Skin of body (tissue), 2 donors: Measurements from ENCODE around the gene PARP4. TPM values are rescaled to one million over a fixed set of nuclear protein-coding genes. Genes with fewer than 3 reads are reported as not detected.
"Not testable (repeated sequence)": the region's sequence is repeated elsewhere in the genome, so short reads cannot be mapped to it uniquely, and the experiment has no call there.

Experiments
- DNase-seq: peaks from one replicate; lab custom pipeline; 2025; lab: John Stamatoyannopoulos, UW
- total RNA-seq: library from RNA; depleted of rRNA; stranded (reverse); fragments of >200 nt; gene quantifications from one replicate; pipeline ENCODE4 v1.2.3, GENCODE V29; 2014

The PARP4 gene
- total RNA-seq, 1 donor from 2014 or later, result 31.1 TPM

DNA sequence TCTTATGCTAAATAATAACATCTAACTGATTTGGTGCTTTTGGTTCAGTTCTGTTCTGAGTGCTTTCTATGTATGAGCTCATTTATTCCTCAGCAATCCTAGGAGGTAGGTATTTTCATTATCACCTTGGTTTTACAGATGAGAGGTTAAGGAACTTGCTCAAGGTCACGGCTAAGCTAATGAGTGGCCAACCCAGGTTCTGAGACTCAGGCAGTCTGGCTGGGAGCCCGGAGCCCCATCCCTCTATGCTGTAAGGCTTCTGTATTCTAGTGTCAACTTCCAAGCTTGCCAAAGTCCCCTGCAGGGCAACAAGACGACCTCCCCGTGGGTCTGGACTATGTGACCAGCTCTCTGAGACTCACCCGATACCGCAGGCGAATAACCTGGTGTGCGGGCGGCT is 60.5 kb downstream of the PARP4 start:
- DNase-seq, result no peak

DNA sequence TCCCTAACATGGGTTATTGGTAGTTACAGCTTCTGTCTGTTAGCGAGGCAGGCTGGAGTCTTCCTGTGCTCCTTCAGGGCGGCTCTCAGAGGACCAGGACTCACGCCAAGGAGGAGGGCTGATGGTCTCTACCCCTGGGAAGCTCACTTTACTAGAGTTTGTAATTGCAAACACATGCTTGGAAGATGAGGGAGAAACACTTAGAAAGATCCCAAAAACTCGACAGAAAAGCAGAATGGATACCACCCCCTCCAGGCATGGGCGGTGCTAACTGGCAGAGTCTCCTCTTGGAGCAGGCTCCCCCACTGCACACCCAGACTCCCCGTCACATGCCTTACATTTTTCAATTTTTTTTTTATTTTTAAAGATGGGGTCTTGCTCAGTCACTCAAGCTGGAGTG is 62.0 kb downstream of the PARP4 start:
- peak; percentile 54 for DNase-seq

DNA sequence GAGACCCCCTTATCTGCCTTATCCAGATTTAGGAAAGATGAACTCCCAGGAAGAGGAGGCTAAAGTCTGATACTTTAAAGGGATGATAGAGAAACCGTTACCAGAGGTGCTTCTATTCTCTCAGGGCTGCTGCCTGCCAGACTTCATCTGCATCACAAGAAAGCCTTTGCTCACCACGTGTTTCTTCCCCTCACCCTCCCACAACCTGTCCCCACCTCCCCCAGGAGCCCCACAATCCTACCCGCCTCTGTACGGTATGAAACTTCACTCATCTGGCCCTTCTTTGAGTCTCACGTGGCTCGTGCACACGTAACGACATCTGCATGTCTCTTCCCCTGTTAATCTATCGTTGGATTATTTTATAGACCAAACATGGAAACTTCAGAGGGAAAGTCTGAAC is 67.7 kb downstream of the PARP4 start:
- DNase-seq, result not testable (repeated sequence)

DNA sequence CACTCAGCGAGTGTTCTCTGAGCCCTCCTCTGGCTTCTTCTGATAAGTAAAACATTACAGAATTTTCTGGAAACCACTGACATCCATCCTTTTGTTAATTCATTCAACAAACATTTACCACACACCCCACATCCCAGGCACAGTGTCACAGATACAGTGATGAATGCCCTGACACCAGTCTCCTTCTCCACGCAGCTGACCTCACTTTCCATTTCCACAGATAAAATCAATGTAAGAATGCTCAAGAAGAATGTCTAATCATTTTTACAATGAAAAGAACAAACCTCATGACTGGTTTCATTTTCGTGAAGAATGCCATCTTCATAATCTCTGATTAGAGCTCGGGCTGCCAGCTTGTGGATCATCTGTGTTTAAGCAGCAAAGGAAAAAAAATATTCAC is 69.2 kb downstream of the PARP4 start:
- DNase-seq, result no peak

DNA sequence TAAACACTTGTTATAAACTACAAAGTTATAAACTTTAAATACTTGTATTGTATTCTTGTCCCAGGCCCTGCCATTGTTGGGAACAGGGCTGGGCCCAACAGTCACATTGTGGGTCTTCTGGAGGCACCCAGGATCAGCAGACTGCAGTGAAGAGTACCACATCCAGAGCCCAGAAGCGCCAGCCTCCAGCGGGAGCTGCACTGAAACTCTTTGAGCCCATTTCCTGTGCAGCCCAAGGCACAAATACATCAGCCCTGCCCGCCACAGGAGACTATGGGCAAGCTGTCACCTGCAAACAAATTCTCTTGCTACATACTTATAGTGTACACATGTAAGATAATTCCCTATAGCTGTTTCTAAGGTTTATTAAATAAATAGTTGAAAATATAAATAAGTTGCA is 86.5 kb downstream of the PARP4 start:
- not testable (repeated sequence) for DNase-seq

DNA sequence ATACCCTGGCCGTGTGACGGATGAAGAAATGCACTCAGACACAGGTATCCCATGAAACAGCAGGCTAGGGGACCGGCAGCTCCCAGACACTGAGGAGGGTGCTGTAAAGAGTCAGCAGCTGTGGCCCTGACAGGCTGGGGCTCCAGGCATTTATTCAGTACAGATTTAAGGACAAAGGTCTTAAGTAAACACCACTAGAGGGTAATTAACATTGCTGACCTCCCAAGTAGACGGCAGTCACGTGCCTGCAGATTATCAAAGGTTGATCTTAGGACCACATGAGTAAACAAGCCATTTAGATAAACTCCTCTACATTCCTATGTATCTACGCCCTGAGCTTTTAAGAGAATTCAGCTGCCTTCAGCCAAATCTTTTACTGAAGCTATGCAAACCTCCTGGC is 92.9 kb downstream of the PARP4 start:
- DNase-seq, result not testable (repeated sequence)

DNA sequence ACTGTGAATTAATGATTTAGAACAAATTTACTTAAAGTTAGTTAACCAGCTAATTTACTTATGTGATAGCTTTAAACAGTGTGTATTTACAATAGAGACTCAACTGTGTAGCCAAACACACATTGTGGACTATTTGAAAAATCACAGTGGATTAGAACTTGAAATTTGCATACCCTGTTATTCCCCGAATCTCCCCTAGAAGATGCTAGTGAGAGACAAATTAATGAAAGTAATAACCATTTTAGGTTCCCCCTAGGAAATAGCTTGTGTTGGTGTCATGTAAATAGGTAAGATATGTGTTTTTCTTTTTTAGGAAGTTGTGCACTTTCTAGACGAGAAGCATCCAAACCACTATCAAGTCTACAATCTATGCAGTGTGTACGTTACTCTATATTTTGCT is 104.7 kb downstream of the PARP4 start:
- no peak for DNase-seq

DNA sequence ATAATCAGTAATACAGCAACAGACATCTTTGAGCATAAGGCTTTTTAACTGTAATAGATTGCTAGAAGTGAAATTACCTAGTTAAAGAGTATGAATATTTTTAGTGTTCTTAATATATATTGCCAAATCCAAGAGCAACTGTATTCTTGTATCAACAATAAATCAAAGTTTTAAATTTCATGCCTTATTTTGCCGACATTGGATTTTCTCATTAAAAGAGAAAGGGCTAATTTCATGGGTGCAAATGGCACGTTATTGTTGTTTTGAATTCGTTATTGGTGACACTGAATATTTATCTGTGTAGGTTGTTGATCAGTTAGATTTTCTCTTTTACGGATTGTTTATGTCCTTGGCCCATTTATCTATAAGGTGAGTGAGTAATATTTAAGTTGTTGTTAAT is 106.1 kb downstream of the PARP4 start:
- DNase-seq, result no peak

DNA sequence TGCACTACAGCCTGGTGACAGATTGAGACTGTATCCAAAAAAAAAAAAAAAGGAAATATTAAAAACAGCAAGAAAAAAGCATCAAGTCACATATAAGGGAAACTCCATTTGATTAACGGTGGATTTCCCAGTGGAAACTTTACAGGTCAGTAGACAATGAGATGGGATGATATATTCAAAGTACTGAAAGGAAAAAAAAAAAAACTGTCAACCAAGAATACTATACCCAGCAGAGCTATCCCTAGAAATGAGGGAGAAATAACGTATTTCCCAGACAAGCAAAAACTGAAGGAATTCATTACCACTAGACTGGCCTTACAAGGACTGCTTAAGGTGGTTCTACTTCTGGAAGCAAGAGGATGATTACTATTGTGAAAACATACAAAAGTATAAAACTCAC is 115.8 kb downstream of the PARP4 start:
- no peak for DNase-seq

DNA sequence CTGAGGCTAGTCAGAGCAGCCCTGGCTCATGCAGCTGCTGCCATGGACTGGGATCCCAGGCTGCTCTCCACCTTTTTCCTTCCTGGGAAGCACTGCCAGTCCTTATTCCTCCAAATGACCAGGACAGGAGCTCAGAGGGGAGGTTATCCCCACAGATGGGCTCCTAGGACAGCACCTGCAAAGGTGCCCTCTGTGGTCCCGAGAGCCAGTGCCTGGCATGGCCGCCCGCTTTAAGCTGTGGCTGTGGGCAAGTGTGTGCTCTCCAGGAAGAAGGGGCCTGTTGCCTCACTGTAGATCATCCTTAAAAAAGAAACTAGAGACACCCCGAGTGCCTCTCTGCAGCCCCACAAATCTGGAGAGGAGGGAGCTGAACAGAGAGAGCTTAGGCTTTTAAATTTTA is 119.6 kb downstream of the PARP4 start:
- no peak for DNase-seq

DNA sequence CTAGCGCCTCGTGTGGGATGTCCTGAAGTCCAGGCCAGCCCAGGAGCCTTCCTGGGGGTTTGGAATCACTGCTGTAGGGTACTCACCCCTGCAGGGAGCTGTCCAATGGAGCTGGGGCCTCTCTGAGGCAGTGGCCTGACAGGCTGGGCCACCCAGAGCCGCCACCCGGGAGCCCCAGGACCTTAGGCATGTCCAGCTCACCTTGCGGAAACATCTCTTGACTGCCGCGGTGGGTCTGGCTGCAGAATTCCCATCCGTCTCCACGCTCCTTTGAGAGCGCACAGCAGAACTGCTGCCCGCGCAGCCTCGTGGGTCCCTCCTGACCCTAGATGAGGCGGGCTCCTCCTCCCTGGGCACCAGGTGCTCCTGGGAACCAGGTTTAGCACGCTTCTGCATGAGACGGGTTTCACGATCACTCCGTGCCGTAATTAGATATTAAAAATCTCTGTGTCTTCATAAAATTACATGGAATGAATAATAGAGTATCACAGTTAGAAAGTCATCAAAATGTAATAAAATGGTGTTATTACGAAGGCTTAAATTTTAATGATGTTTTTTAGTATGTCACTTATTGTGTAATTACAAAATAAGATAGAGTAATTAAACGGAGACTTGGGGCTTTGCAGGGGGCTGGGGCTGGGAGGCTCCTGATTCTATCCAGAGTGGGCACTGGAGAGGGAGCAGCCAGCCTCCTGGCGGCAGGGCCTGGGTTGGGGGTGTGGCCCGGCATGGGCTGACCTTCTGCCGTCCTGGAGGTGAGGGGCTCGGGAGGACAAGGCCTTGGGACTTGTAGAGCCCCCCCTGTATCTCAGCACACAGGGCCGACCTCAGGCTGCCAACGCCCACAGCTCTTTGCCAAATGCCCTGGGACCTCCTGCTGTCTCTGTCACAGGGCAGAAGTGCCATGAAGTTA is 120.6 kb downstream of the PARP4 start:
- not testable (repeated sequence) for DNase-seq

DNA sequence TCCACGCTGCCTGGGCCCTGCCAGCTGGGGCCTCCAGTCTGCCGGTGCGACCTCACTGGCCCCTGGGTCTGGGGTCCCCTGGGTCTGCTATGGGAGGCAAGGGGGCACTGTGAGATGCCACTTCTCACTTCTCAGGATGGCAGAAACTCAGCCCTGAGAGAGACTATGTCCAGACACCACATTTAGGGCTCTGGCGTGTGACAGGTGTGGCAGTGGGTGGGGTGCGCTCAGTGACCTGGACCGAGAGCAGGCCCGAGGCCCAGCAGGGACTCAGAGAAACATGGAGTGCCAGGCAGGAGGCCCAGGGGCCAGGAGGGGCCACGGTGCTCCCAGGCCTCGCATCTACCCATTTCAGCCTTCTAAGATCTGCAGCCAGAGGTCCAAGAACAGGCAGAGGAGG is 121.8 kb downstream of the PARP4 start:
- DNase-seq, result not testable (repeated sequence)

DNA sequence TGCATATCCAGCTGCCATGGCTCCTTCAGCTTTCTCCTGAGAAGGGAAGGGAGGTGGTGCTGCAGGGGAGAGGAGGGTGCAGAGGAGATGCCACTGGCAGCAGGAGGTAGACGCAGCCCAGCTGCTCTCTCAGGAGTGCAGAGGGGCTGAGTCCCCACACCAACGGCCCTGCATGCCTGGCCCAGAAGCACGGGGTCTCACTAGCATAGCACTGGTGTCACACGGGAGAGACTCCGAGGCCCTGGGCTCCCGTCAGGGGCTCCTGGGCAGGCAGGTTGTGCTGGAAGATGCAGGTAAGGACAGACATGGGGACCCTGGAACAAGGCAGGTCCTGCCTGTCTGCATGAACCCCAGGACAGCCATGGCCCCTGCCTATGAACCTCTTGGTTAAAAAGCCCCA is 123.1 kb downstream of the PARP4 start:
- no peak for DNase-seq

DNA sequence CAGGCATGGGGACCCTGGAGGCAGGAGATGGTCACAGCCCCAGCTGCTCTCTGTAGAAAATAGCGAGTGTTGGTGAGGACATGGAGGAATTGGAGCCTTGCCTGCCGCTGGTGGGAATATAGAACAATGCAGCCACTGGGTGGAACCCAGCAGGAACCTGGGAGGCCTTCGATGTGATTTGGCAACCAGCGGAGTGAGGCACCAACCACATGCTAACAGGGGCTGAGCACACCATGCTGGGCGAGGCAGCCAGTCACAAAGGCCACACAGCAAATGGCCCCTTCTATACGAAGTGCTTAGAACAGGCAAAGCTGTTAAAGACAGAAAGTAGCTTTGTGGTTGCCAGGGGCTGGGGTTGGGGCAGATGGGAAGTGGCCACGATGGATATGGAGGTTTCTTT is 123.8 kb downstream of the PARP4 start:
- DNase-seq, result not testable (repeated sequence)

DNA sequence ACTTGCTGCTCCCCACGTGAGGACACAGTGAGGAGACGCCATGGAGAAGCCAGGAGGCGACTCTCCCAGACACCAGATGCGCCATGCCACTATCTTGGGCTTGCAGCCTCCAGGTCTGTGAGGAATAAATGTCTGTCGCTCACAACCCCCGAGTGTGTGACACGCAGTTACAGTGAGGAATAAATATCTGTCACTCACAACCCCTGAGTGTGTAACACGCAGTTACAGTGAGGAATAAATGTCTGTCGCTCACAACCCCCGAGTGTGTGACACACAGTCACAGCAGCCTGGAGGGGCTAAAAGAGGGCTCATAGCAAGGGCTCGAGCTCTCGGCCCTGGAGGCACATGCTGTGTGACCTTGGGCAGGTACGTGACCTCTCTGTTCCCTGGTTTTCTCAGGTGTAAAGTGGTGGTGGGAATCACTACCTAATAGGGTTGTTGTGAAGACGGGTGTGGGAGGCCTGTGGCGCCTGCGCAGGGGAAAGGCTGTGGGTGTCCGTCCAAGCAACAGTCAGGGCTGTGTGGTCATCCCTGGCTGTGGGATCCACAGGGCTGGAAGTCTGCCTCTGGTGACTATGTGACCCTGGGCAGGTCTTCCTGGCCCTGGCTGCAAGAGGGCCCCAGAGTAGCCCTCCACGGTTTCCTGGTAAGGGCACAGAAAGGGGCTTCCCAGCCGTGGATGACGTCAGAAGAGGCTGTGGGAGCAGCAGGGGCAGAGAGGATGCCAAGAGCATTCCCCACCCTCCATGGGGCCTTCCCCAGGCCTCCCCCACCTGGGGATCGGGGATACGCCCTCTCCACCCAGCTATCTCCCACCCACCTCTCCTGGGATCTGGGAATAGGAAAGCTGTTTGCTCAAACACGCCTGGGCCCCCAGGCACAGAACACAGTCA is 125.5 kb downstream of the PARP4 start:
- DNase-seq, result no peak

DNA sequence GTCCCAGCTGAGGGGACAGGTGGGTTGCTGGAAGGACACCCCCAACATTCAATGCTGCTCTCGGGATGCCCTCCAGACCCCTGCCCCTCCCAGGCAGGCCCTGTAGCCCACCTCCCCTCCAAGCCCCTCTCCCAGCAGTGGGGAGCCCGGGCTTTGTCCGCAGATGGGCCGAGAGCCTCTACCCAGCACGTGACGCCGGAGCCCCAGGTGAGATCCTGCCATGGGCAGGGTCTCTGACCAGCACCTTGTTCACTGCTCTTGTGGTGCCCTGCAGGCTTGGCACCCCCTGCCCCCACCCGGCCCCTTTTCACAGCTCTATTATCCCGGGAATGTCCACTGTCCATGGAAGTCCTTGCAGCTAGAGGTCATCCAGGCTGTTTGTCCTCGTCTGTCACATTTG is 126.7 kb downstream of the PARP4 start:
- no peak for DNase-seq

DNA sequence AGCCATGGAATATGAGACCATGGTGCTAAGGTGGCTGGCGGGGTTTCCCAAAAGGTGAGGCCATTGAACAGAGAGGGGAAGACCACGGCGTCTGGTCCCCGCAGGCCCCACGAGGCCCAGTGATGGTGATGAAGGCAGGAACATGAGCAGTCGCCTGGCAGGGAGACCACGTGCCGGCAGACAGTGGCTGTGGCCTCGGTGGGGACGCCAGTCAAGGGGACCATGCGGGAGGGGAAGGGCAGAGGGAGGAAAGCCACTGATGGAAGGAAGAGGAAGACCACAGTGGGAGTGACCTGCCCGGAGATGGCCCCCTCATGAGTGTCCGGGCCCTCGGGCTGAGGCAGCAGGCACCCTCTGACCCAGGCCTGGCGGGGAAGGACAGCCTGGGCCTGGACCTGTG is 127.6 kb downstream of the PARP4 start:
- not testable (repeated sequence) for DNase-seq

DNA sequence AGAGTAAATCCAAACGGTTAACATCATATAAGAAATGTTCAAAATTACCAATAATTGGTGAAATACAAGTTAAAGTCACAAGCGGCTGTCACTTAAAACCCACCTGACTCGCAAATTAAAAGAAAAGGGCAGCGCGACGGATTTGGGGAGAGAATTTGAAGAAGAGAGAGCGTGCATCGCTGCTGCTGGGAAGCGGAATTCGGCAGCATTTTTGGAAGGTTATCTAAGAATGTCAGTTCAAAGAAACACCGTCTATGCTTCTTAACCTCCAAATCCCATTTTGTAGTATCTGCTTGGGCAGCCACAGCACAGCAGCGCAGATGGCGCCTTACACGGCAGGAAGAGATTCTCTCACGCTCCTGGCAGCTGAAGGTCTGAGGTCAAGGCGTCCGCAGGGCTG is 128.5 kb downstream of the PARP4 start:
- not testable (repeated sequence) for DNase-seq

DNA sequence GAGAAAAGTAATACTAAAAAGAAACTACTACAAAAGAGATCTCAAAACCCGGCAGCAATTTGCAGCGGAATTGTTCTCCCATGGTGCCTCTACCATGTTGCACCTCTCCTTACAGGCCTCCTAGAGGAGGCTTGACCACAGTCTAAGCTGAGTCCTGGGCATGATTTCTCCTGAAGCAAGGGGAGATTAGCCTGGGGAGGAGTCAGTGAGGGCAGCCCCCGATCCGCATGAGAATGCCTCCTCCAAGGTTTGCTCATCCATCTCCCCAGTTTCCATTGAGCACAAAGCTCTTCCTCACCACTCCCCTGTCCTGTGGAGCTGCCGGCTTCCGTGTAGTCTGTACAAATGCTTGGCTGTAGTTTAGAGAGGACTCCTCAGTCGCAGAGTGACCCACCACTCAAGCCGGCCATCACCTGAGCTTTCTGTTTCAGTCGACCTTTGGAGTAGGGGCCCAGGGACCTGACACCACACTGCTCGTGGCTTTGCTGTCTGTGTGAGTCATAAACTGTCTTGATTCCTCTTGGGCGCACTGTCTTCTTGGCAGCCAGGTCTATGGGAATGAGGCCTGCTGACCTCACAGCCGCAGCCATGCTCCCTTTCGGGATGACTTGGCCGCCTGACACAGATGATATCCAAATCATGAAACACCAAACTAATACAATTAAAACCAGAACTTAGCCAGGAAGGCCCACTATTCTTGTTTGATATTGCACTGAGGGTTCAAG is 130.9 kb downstream of the PARP4 start:
- no peak for DNase-seq

DNA sequence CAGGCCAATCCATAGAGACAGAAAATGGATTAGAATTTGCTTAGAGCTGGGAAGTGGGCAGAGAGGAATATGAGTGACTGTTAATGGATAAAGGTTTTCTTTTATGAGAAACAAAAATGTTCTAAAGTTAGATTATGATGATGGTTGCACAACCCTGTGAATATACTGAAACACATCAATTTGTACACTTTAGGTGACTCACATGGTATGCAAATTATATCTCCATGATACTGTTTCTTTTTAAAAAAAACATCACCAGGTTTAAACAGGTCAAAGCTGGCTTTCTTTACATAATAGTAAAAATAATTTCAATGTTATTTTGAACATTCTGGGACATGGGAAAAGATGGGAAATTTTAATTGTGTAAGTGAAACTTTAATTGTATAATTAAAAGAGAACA is 131.7 kb downstream of the PARP4 start:
- DNase-seq, result not testable (repeated sequence)

DNA sequence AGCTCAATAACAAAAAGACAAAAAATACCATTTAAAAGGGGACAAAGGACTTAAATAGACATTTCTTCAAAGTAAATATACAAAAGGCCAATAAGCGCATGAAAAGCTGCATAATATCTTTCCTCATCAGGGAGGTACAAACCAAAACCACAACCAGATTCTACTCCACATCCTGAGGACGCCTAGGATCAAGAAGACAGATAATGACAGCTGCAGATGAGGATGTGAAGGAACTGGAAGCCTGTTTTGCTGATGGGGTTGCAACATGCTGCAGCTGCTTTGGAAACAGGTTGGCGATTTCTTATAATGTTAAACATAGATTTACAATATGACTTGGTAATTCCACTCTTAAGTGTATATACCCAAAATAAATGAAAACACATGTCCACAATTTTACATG is 132.4 kb downstream of the PARP4 start:
- DNase-seq, result not testable (repeated sequence)

DNA sequence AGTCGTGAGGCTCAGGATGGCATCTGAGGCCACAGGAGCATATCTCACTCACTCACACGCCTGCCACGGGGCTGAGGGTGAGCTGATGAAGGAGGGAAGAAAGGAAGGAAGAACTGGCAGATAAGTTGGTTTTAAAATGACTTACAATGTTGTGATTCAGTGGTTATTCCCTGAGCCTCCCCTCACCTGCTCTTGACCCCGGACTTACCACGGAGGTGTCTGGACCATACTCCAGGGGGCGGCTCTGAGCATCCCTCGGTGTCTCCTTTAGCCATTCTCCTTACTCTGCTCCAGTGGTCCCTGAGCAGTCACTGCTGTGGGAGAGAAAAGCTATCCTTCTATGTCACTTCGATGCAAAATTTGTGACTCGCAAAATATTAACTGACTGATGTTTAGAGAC is 141.3 kb downstream of the PARP4 start:
- not testable (repeated sequence) for DNase-seq
